Activated CD4-positive, alpha-beta memory T cell treated with anti-CD3 and anti-CD28 coated beads for 36 hours (primary cell): ENCODE results near the gene FGFBP2. TPM values are rescaled to one million over a fixed set of nuclear protein-coding genes. Genes with fewer than 3 reads are reported as not detected.

Experiments used
- total RNA-seq, 2 experiments: library from RNA; stranded (reverse); gene quantifications; one replicate each; pipeline ENCODE4 v1.2.3, GENCODE V29; 2021

FGFBP2 gene
- total RNA-seq, 2 experiments from 2014 or later = 0.43 to 0.51 TPM

Other genes with a start within 250 kb of the FGFBP2 start
- gene CD38, start 184.8 kb downstream of the FGFBP2 start, total RNA-seq = 10 to 100 TPM; 11.6 to 12.0 TPM
- not detected for gene FGFBP1, start 24.4 kb downstream of the FGFBP2 start, total RNA-seq
- not detected for gene PROM1, start 120.8 kb upstream of the FGFBP2 start, total RNA-seq